GM23248 (cell line): Measurements from ENCODE around the gene PDE4B.
"Not testable (repeated sequence)": the region's sequence is repeated elsewhere in the genome, so short reads cannot be mapped to it uniquely, and the experiment has no call there.

ENCODE experiments used
- EZH2 ChIP-seq: fragments of 200-600 bp; sonication (generic); IDR thresholded peaks from 2 replicates; pipeline ENCODE4 v1.6.1; 2018; ENCODE audit warnings: antibody characterized with exemption, mild to moderate bottlenecking; ENCODE audit not compliant: insufficient read depth, poor library complexity, severe bottlenecking
- EZH2phosphoT487 ChIP-seq: fragments of 200-600 bp; sonication (generic); IDR thresholded peaks from 2 replicates; pipeline ENCODE4 v1.6.1; 2018; ENCODE audit warnings: antibody characterized with exemption, moderate library complexity, mild to moderate bottlenecking, low read depth; ENCODE audit not compliant: insufficient read depth

DNA sequence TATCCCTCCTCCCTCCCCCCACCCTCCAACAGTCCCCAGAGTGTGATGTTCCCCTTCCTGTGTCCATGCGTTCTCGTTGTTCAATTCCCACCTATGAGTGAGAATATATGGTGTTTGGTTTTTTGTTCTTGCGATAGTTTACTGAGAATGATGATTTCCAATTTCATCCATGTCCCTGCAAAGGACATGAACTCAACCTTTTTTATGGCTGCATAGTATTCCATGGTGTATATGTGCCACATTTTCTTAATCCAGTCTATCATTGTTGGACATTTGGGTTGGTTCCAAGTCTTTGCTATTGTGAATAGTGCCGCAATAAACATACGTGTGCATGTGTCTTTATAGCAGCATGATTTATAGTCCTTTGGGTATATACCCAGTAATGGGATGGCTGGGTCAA is 311.4 kb downstream of the PDE4B start:
- not testable (repeated sequence) for TF ChIP-seq EZH2, EZH2phosphoT487
